H1 (cell line): ENCODE results near the gene CCNA2. TPM values are rescaled to one million over a fixed set of nuclear protein-coding genes. Genes with fewer than 3 reads are reported as not detected.

Source experiments
- polyA plus RNA-seq, 7 experiments: library from polyadenylated mRNA; depleted of rRNA in 3 of 7; stranded (reverse) in 5 of 7; unstranded in 2 of 7; fragments of >200 nt in 5 of 7; fragments of 200-250 nt in 2 of 7; gene quantifications; 1 replicate in 5 of 7; 2 replicates in 1 of 7; 4 replicates in 1 of 7; pipeline versions ENCODE4 v1.2.1 to v1.2.3, GENCODE V29; 2011 to 2013; ENCODE audit warnings: missing spikeins in 2 of 7, mixed read lengths in 2 of 7
- total RNA-seq: library from RNA; stranded (reverse); fragmentation: NEBNext Ultra II Directional; extraction: Animal tissue kit (Norgen Biotek cat#: 25700); gene quantifications from 2 replicates; pipeline ENCODE4 v1.2.1, GENCODE V29; 2021

Gene CCNA2
- total and polyA plus RNA-seq, 2 of the 8 experiments (the other 6 are each of a cell fraction or from before 2014, with no cell fraction given), result 42.1 to 98.6 TPM

Other genes with a start within 250 kb of the CCNA2 start
- 213 and 221 TPM in 2 replicates for gene ANXA5, start 126.9 kb downstream of the CCNA2 start, total RNA-seq
- gene ANXA5, start 126.9 kb downstream of the CCNA2 start, polyA plus RNA-seq (2011; rRNA removed), result 116 and 213 TPM in 2 replicates
- gene SMIM43, start 58.7 kb downstream of the CCNA2 start, total RNA-seq, result 0.50 TPM in 1 of 2 replicates, not detected in the other
- gene SMIM43, start 58.7 kb downstream of the CCNA2 start, polyA plus RNA-seq (2011; rRNA removed), result 0.41 and 0.94 TPM in 2 replicates
- 53.4 and 54.9 TPM in 2 replicates for gene EXOSC9, start 22.6 kb downstream of the CCNA2 start, total RNA-seq
- 16.7 and 33.2 TPM in 2 replicates for gene EXOSC9, start 22.6 kb downstream of the CCNA2 start, polyA plus RNA-seq (2011; rRNA removed)
- 20.5 and 21.5 TPM in 2 replicates for gene BBS7, start 46.6 kb upstream of the CCNA2 start, total RNA-seq
- 16.6 and 19.2 TPM in 2 replicates for gene BBS7, start 46.6 kb upstream of the CCNA2 start, polyA plus RNA-seq (2011; rRNA removed)
- gene TRPC3, start 128.2 kb upstream of the CCNA2 start, total RNA-seq, result 0.37 and 0.57 TPM in 2 replicates
- gene TRPC3, start 128.2 kb upstream of the CCNA2 start, polyA plus RNA-seq (2011; rRNA removed), result 0.41 and 0.49 TPM in 2 replicates